ENCODE measurements around the gene SRPK2.
"Not testable (repeated sequence)": the region's sequence is repeated elsewhere in the genome, so short reads cannot be mapped to it uniquely, and the experiment has no call there.

SRPK2 gene

GRCh38 chr7:105376908-105377533 lies 11.7 kb downstream of the SRPK2 start:
- no peak for DNase-seq (ENCODE audit: low spot score)

- no peak for DNase-seq (ENCODE audit: low spot score)
Observed at GRCh38 chr7:105369944-105370343, 18.8 kb downstream of the SRPK2 start.

GRCh38 chr7:105367458-105367857 lies 21.3 kb downstream of the SRPK2 start:
- no peak for DNase-seq (ENCODE audit: low spot score)

- DNase-seq (ENCODE audit: low spot score): no peak
Observed at GRCh38 chr7:105365541-105366534, 22.9 kb downstream of the SRPK2 start.

GRCh38 chr7:105364684-105365083 lies 24.0 kb downstream of the SRPK2 start:
- no peak for DNase-seq (ENCODE audit: low spot score)

GRCh38 chr7:105363657-105364056 lies 25.1 kb downstream of the SRPK2 start:
- not testable (repeated sequence) for DNase-seq (ENCODE audit: low spot score)

- DNase-seq (ENCODE audit: low spot score): not testable (repeated sequence)
Observed at GRCh38 chr7:105362685-105363084, 26.0 kb downstream of the SRPK2 start.

GRCh38 chr7:105361995-105362394 lies 26.7 kb downstream of the SRPK2 start:
- not testable (repeated sequence) for DNase-seq (ENCODE audit: low spot score)

- DNase-seq (ENCODE audit: low spot score): not testable (repeated sequence)
Observed at GRCh38 chr7:105360149-105360548, 28.6 kb downstream of the SRPK2 start.

- no peak for DNase-seq (ENCODE audit: low spot score)
Observed at GRCh38 chr7:105355701-105356100, 33.0 kb downstream of the SRPK2 start.

- peak; percentile 54 for DNase-seq (ENCODE audit: low spot score)
Observed at GRCh38 chr7:105354383-105354782, 34.3 kb downstream of the SRPK2 start.

- no peak for DNase-seq (ENCODE audit: low spot score)
Observed at GRCh38 chr7:105353752-105354328, 34.9 kb downstream of the SRPK2 start.

- DNase-seq (ENCODE audit: low spot score): no peak
Observed at GRCh38 chr7:105352901-105353668, 35.6 kb downstream of the SRPK2 start.

GRCh38 chr7:105352018-105352612 lies 36.6 kb downstream of the SRPK2 start:
- peak; percentile 27 for DNase-seq (ENCODE audit: low spot score)

- DNase-seq (ENCODE audit: low spot score): no peak
Observed at GRCh38 chr7:105350906-105351305, 37.8 kb downstream of the SRPK2 start.

- DNase-seq (ENCODE audit: low spot score): peak; percentile 74
Observed at GRCh38 chr7:105348177-105348576, 40.5 kb downstream of the SRPK2 start.

- DNase-seq (ENCODE audit: low spot score): no peak
Observed at GRCh38 chr7:105346593-105347322, 42.0 kb downstream of the SRPK2 start.

GRCh38 chr7:105346138-105346537 lies 42.6 kb downstream of the SRPK2 start:
- no peak for DNase-seq (ENCODE audit: low spot score)

- DNase-seq (ENCODE audit: low spot score): no peak
Observed at GRCh38 chr7:105345725-105346124, 43.0 kb downstream of the SRPK2 start.

GRCh38 chr7:105345003-105345402 lies 43.7 kb downstream of the SRPK2 start:
- no peak for DNase-seq (ENCODE audit: low spot score)

Measured in kidney tubule cell (primary cell).